Measurements from ENCODE around the gene LRP1B. TPM values are rescaled to one million over a fixed set of nuclear protein-coding genes. Genes with fewer than 3 reads are reported as not detected.
A peak's percentile ranks its signal among the peaks of the same experiment; 100 is the strongest.

LRP1B gene
- total RNA-seq, 4 donors from 2014 or later, result 1.2 to 3.3 (median 2.6) TPM

DNA sequence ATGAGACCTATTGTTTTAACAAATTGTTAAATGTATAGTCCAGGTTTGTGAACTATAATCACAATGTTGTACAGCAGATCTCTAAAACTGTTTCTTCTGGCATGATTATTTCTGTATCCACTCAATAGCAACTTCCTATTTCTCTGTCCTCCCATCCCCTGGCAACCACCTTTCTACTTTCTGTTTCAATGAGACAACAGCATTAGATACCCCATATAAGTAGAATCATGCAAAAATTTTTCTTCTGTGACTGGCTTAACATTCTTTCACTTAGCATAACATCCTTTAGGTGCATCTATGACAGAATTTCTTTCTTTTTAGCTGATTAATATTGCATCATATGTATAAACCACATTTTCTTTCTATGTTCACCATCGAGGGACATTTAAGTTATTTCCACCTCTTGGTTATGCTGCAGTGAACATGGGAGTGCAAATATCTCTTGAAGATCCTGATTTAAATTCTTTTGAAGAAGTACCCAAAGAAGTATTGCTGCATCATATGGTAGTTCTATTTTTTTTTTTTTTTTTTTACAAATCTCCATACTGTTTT is 713.5 kb downstream of the LRP1B start:
- TF ChIP-seq POLR2A (IDR thresholded peaks at IDR 0.05) (no peak), EP300 (IDR thresholded peaks at IDR 0.05) (no peak)
- TF ChIP-seq, protein P1, sequence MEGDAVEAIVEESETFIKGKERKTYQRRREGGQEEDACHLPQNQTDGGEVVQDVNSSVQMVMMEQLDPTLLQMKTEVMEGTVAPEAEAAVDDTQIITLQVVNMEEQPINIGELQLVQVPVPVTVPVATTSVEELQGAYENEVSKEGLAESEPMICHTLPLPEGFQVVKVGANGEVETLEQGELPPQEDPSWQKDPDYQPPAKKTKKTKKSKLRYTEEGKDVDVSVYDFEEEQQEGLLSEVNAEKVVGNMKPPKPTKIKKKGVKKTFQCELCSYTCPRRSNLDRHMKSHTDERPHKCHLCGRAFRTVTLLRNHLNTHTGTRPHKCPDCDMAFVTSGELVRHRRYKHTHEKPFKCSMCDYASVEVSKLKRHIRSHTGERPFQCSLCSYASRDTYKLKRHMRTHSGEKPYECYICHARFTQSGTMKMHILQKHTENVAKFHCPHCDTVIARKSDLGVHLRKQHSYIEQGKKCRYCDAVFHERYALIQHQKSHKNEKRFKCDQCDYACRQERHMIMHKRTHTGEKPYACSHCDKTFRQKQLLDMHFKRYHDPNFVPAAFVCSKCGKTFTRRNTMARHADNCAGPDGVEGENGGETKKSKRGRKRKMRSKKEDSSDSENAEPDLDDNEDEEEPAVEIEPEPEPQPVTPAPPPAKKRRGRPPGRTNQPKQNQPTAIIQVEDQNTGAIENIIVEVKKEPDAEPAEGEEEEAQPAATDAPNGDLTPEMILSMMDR (IDR thresholded peaks at IDR 0.05), result no peak
- WGBS, 2 donors, result 80 to 87% methylated on average over 1 of the region's 1 CpG

DNA sequence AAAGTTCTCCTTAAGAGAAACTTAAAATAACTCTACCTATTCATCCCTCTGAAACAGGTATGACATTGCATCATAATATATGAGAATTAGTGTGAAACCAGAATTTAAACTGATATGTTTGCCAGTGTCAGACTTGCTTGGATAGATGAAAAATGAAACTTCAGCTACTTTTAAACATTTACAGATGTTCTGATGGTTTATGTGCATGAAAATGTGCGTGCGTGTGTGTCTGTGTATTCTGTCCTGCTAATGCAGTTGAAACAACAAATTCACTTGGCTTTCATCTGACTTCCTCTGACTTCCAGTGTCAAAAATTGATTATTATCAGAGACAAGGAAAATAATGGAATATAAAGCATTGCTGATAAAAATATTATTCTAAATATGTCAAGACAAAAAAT is 719.4 kb downstream of the LRP1B start:
- Histone ChIP-seq H3K4me3 (no peak overlapping the region), H3K4me1 (no peaks in the 10 kb centered on the region), H3K36me3 (no peaks in the 10 kb centered on the region), H3K9me3 (no peaks in the 10 kb centered on the region), H3K27me3 (no peaks in the 10 kb centered on the region), H3K27ac (no peak overlapping the region)
- WGBS, 2 donors, result 47 to 49% methylated on average over 2 of the region's 2 CpGs
- DNase-seq (ENCODE audit: low spot score in 2 of 2), result no peak
- TF ChIP-seq, protein P1 (IDR thresholded peaks at IDR 0.05), result no peak
- TF ChIP-seq EP300 (IDR thresholded peaks at IDR 0.05), result no peak
- no peak for TF ChIP-seq POLR2A (IDR thresholded peaks at IDR 0.05)

More for the DNA sequence above, 713.5 kb downstream of the LRP1B start:
- no peaks in the 10 kb centered on the region for H3K27me3 ChIP-seq
- no peak overlapping the region for H3K27ac ChIP-seq
- H3K36me3 ChIP-seq, result no peaks in the 10 kb centered on the region
- no peaks in the 10 kb centered on the region for H3K4me1 ChIP-seq
- no peak for DNase-seq (ENCODE audit: low spot score in 2 of 2)
- peaks cover 0 to 4% (median 0%) of the 10 kb centered on the region in 4 donors for H3K9me3 ChIP-seq
- no peak overlapping the region for H3K4me3 ChIP-seq

DNA sequence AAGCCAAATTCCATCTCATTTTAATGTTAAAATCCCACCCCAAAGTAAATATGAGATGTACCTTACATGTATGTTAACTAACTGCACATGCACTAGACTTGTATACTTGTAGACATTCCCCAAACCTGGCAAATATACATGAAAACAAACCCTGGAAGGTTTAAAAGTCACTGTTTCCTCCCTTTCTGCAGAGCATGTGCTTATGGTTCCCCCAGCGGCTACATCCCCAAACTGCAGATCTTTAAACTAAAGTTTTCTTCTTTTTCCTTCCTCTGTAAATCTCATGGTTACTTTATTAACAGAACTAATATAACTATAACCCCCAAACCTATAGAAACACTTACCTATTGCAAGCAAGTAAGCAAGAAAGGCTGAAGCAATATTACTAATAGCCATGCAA is 731.5 kb downstream of the LRP1B start:
- 42 to 56% methylated on average over 1 of the region's 1 CpG for WGBS, 2 donors
- Histone ChIP-seq H3K36me3 (no peaks in the 10 kb centered on the region), H3K9me3 (no peaks in the 10 kb centered on the region), H3K4me1 (no peaks in the 10 kb centered on the region), H3K27me3 (no peaks in the 10 kb centered on the region), H3K27ac (no peak overlapping the region), H3K4me3 (no peak overlapping the region)
- TF ChIP-seq, protein P1 (IDR thresholded peaks at IDR 0.05), result peak in 3 of 5 experiments; percentile 15 to 33 (median 26)
- TF ChIP-seq POLR2A (IDR thresholded peaks at IDR 0.05), result no peak
- no peak for TF ChIP-seq EP300 (IDR thresholded peaks at IDR 0.05)
- no peak for DNase-seq (ENCODE audit: low spot score in 2 of 2)

DNA sequence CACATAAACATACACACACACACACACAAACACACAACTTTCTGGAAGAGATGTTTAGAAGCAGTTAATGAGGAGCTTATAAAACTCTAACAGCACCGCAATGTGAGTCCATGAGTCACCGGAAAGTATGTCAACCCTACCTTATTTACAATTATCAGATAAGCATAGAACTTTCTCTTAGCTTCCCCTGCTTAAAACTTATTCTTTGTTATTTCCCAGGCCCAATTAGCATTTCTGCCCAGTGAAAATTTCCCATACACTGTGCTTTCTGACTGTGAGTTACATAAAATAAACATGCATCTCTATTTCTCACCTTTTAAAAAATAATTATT is 737.6 kb downstream of the LRP1B start:
- WGBS, 2 donors, result 93 to 94% methylated on average over 2 of the region's 2 CpGs

DNA sequence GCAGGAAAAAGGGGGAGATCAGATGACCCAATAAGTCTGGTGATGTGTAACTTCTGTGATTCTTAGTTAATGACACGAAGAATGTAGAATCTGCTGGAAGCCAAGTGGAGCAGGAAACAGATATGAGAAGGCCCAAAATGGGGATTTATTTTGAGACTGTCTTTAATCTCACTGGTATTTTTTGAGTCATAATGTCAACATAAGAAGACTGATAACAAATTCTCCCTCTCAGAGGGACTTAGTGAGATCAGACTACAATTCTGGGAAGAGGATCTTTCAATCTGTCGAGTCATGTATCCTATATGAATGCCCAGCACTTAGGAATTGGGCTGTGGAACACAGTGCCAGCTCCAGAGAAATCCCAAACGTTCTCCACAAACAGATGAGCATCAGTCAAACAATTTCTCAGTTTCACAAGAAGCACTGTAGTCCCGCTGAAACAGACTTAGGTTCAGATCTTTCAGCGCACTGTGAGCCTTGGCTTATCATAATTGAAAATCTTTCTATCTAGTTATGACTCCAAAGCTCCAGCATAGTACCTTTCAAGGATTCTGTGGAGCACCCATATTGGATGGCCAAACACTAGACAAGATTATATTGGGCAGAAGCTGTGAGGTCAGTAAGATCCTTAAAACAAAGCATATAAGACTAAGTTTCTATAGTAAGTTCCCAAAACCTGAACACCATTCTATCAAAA is 738.2 kb downstream of the LRP1B start:
- WGBS, 2 donors, result 76 to 81% methylated on average over 5 of the region's 5 CpGs
- Histone ChIP-seq H3K4me3 (no peak overlapping the region), H3K27me3 (no peaks in the 10 kb centered on the region), H3K36me3 (no peaks in the 10 kb centered on the region), H3K4me1 (no peaks in the 10 kb centered on the region), H3K27ac (no peak overlapping the region), H3K9me3 (no peaks in the 10 kb centered on the region)
- DNase-seq (ENCODE audit: low spot score in 2 of 2), result no peak
- TF ChIP-seq POLR2A (IDR thresholded peaks at IDR 0.05) (no peak), EP300 (IDR thresholded peaks at IDR 0.05) (no peak)
- TF ChIP-seq, protein P1 (IDR thresholded peaks at IDR 0.05), result no peak

More for the DNA sequence above, 737.6 kb downstream of the LRP1B start:
- no peak for TF ChIP-seq POLR2A (IDR thresholded peaks at IDR 0.05)
- TF ChIP-seq EP300 (IDR thresholded peaks at IDR 0.05), result no peak
- TF ChIP-seq, protein P1 (IDR thresholded peaks at IDR 0.05), result no peak
- no peak overlapping the region for H3K4me3 ChIP-seq
- no peaks in the 10 kb centered on the region for H3K27me3 ChIP-seq
- no peak for DNase-seq (ENCODE audit: low spot score in 2 of 2)
- no peaks in the 10 kb centered on the region for H3K36me3 ChIP-seq
- no peaks in the 10 kb centered on the region for H3K4me1 ChIP-seq
- no peaks in the 10 kb centered on the region for H3K9me3 ChIP-seq
- H3K27ac ChIP-seq, result no peak overlapping the region

Measured in tibial nerve (tissue), 4 donors.